Measurements from ENCODE around the gene LGALS12.

LGALS12 gene

DNA sequence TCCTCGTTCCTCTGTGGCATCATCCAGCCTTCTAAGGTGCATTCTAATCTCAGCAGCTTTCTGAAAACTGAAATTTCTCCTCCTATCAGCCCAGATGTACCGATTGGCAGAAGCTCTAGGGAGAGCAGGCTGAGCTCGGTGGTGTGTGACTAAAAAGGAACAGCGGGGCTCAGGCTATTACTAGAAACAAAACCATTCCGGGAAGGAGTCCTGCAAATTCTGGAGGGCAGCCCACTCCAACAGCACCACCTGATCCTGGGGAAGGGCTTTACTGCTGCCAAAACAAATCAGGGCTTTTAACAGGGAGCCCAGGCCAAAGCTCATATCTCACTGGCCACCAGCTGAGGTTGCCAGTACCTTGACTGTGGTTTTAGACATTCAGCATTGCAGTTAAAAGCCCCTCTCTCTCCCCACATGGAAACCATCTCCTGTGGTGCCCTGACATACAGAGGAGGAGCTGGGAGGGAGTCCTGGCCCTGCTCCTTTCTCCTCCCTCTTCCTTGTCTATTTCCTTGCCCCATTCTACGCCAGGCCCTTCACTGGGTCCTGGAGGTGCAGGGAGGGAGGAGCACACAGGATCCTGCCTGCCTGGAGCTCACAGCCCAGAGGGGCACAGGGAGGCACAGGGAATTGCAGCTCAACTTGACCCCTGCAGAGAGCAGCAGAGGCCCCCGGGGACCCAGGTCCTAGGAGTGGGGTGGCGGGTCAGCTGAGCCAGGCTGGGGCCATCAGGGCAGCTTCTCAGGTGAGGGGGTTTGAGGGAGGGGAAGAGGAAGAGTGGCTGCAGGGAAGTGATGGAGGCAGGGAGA lies 31.6 kb downstream of the LGALS12 start:
- TF ChIP-seq, protein P1, sequence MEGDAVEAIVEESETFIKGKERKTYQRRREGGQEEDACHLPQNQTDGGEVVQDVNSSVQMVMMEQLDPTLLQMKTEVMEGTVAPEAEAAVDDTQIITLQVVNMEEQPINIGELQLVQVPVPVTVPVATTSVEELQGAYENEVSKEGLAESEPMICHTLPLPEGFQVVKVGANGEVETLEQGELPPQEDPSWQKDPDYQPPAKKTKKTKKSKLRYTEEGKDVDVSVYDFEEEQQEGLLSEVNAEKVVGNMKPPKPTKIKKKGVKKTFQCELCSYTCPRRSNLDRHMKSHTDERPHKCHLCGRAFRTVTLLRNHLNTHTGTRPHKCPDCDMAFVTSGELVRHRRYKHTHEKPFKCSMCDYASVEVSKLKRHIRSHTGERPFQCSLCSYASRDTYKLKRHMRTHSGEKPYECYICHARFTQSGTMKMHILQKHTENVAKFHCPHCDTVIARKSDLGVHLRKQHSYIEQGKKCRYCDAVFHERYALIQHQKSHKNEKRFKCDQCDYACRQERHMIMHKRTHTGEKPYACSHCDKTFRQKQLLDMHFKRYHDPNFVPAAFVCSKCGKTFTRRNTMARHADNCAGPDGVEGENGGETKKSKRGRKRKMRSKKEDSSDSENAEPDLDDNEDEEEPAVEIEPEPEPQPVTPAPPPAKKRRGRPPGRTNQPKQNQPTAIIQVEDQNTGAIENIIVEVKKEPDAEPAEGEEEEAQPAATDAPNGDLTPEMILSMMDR (IDR thresholded peaks at IDR 0.05) = no peak

- TF ChIP-seq, protein P1 (IDR thresholded peaks at IDR 0.05) = no peak
These were observed 37.8 kb downstream of the LGALS12 start for GRCh38 chr11:63543711-63544110.

GRCh38 chr11:63547061-63547460 lies 41.2 kb downstream of the LGALS12 start:
- TF ChIP-seq, protein P1 (IDR thresholded peaks at IDR 0.05) = no peak

- TF ChIP-seq, protein P1 (IDR thresholded peaks at IDR 0.05) = no peak
These were observed 42.3 kb downstream of the LGALS12 start for GRCh38 chr11:63548178-63548577.

GRCh38 chr11:63549411-63549810 lies 43.5 kb downstream of the LGALS12 start:
- TF ChIP-seq, protein P1 (IDR thresholded peaks at IDR 0.05) = no peak

DNA sequence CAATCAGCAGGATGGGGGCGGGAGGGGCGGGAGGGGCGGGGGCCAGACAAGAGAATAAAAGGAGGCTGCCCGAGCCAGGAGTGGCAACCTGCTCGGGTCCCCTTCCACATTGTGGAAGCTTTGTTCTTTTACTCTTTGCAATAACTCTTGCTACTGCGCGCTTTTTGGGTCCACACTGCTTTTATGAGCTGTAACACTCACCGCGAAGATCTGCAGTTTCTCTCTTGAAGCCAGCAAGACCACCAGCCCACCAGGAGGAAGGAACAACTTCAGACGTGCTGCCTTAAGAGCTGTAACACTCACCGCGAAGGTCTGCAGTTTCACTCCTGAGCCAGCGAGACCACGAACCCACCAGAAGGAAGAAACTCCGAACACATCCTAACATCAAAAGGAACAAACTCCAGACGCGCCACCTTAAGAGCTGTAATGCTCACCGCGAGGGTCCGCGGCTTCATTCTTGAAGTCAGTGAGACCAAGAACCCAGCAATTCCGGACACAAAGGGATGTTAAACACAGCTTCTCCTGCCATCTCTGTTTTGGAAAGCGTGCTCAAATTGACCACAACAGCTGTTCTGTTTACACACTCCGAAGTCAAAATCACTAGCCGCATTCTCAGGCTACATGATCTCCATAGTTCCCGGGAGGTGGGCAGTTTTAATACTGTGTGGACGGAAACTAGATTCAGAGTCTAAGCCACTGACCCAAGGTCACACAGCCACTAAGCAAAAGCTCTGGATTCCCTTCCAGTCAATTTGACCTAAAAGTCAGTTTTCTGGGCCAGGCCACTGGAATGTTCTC lies 45.4 kb downstream of the LGALS12 start:
- TF ChIP-seq, protein P1 (IDR thresholded peaks at IDR 0.05) = no peak

GRCh38 chr11:63551889-63552266 lies 46.0 kb downstream of the LGALS12 start:
- TF ChIP-seq, protein P1 (IDR thresholded peaks at IDR 0.05) = no peak
